Neural cell (in vitro differentiated cells): ENCODE measurements around the gene PDIA6. TPM values are rescaled to one million over a fixed set of nuclear protein-coding genes. Genes with fewer than 3 reads are reported as not detected.

ENCODE experiments used
- H2AFZ ChIP-seq: fragments of 200-600, 300-800 bp; sonication (generic), shearing (Covaris generic); 2 replicates; pipeline ENCODE4 v1.6.0; 2014; ENCODE audit warnings: low read depth, mild to moderate bottlenecking, antibody characterized with exemption, low read length, moderate library complexity
- H3F3A ChIP-seq: fragments of 200-600 bp; shearing (Covaris generic); 2 replicates; pipeline ENCODE4 v1.6.1; 2016; ENCODE audit warnings: mild to moderate bottlenecking, moderate library complexity, mixed read lengths, antibody characterized with exemption, low read length; ENCODE audit not compliant: insufficient read depth, poor library complexity, severe bottlenecking
- H3K27ac ChIP-seq: fragments of 200-600, 300-800 bp; sonication (generic), shearing (Covaris generic); 2 replicates; pipeline ENCODE4 v1.5.1; 2014; ENCODE audit warnings: mild to moderate bottlenecking, low read length, moderate library complexity
- H3K27me3 ChIP-seq: fragments of 300-800, 200-600 bp; sonication (generic), shearing (Covaris generic); 2 replicates; pipeline ENCODE4 v1.6.0; 2014; ENCODE audit warnings: mild to moderate bottlenecking, low read depth, low read length, moderate library complexity; ENCODE audit not compliant: insufficient read depth
- H3K36me3 ChIP-seq: fragments of 300-800, 200-600 bp; sonication (generic), shearing (Covaris generic); 2 replicates; pipeline ENCODE4 v1.5.1; 2014; ENCODE audit warnings: mild to moderate bottlenecking, antibody characterized with exemption, low read length, moderate library complexity; ENCODE audit not compliant: insufficient read depth
- H3K4me2 ChIP-seq: fragments of 300-800, 200-600 bp; sonication (generic), shearing (Covaris generic); 2 replicates; pipeline ENCODE4 v1.6.0; 2014; ENCODE audit warnings: mild to moderate bottlenecking, low read length
- H3K4me3 ChIP-seq: fragments of 300-800, 200-600 bp; sonication (generic), shearing (Covaris generic); 2 replicates; pipeline ENCODE4 v1.5.1; 2014; ENCODE audit warnings: mild to moderate bottlenecking, low read length, moderate library complexity
- H3K79me2 ChIP-seq: fragments of 200-600 bp; shearing (Covaris generic); replicated peaks from 2 replicates; pipeline ENCODE4 v1.6.0; 2014; ENCODE audit warnings: mild to moderate bottlenecking, low read length, moderate library complexity; ENCODE audit not compliant: insufficient read depth
- H3K9ac ChIP-seq: fragments of 300-800, 200-600 bp; sonication (generic), shearing (Covaris generic); 2 replicates; pipeline ENCODE4 v1.6.1; 2016; ENCODE audit warnings: mild to moderate bottlenecking, low read length, mixed read lengths
- H3K9me2 ChIP-seq: fragments of 200-600 bp; shearing (Covaris generic); 2 replicates; pipeline ENCODE4 v1.6.1; 2016; ENCODE audit warnings: mild to moderate bottlenecking, low read length, mixed read lengths; ENCODE audit not compliant: insufficient read depth
- H3K9me3 ChIP-seq: fragments of 200-600, 300-800 bp; sonication (generic), shearing (Covaris generic); 2 replicates; pipeline ENCODE4 v1.6.1; 2016; ENCODE audit warnings: mild to moderate bottlenecking, mixed run types, low read length, moderate library complexity, mixed read lengths
- H4K20me1 ChIP-seq: fragments of 200-600 bp; shearing (Covaris generic); 2 replicates; pipeline ENCODE4 v1.6.1; 2016; ENCODE audit warnings: mild to moderate bottlenecking, mixed run types; ENCODE audit not compliant: insufficient read depth
- EP300 ChIP-seq: fragments of 450-650 bp; conservative IDR thresholded peaks from 2 replicates; pipeline ENCODE4 v1.6.1; 2014; ENCODE audit warnings: antibody characterized with exemption, mild to moderate bottlenecking, moderate library complexity; ENCODE audit not compliant: poor library complexity, severe bottlenecking
- EZH2 ChIP-seq: fragments of 200-600, 300-800 bp; shearing (Covaris generic), sonication (generic); IDR thresholded peaks from 2 replicates; pipeline ENCODE4 v1.6.1; 2014; ENCODE audit warnings: antibody characterized with exemption, low read length, borderline replicate concordance, mild to moderate bottlenecking; ENCODE audit not compliant: insufficient read depth, poor library complexity, severe bottlenecking
- MXI1 ChIP-seq: fragments of 450-650 bp; conservative IDR thresholded peaks from 2 replicates; pipeline ENCODE4 v1.6.1; 2014; ENCODE audit warnings: antibody characterized with exemption, mild to moderate bottlenecking; ENCODE audit not compliant: poor library complexity, severe bottlenecking
- POLR2AphosphoS5 ChIP-seq: IDR thresholded peaks from 2 replicates; pipeline ENCODE4 v1.6.1; 2012
- RAD21 ChIP-seq: fragments of 450-650 bp; conservative IDR thresholded peaks from 2 replicates; pipeline ENCODE4 v1.6.1; 2014; ENCODE audit warnings: antibody characterized with exemption, mild to moderate bottlenecking, moderate library complexity
- SMC3 ChIP-seq: fragments of 450-650 bp; conservative IDR thresholded peaks from 2 replicates; pipeline ENCODE4 v1.6.1; 2014; ENCODE audit warnings: antibody characterized with exemption, mild to moderate bottlenecking, moderate library complexity; ENCODE audit not compliant: poor library complexity
- TAF1 ChIP-seq: IDR thresholded peaks from 2 replicates; pipeline ENCODE4 v1.6.1; 2012; ENCODE audit warnings: low read depth
- polyA plus RNA-seq: library from polyadenylated mRNA; depleted of rRNA; stranded (reverse); fragments of >200 nt; gene quantifications from 2 replicates; pipeline ENCODE4 v1.2.3, GENCODE V29; 2014
- TF ChIP-seq, protein P1 (sequence below): fragments of 450-650 bp; IDR thresholded peaks from 2 replicates; pipeline ENCODE4 v1.5.1; 2014; ENCODE audit warnings: antibody characterized with exemption, mild to moderate bottlenecking, moderate library complexity; ENCODE audit not compliant: poor library complexity, severe bottlenecking
- TF ChIP-seq, protein P2 (sequence below): IDR thresholded peaks from 2 replicates; pipeline ENCODE4 v1.6.1; 2012; ENCODE audit warnings: borderline replicate concordance

PDIA6 gene
- polyA plus RNA-seq, 1 donor from 2014 or later: 124 TPM

DNA sequence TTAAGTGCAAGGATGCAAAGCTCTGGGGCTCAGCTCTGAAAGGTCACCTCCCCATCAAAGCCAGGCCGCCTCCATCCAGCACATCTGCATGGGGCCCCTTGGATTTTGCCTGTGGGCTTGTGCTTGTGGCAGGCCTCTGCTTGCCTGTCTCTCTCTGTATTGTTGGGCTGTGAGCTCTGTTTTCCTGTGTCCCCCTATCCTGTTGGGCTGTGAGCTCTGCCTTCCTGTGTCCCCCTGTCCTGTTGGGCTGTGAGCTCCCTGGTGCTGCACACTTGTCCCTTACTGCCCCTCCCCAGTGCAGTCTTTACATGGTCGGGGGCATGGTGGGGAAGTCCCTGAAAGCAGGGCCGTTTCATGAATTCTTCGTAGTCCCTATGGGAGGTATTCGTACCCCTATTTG is 49.2 kb upstream of the PDIA6 start:
- Histone ChIP-seq H3K4me3 (no peak overlapping the region), H3K9me3 (no peaks in the 10 kb centered on the region), H3K4me2 (no peak overlapping the region), H3K36me3 (no peaks in the 10 kb centered on the region), H3K27ac (no peak overlapping the region), H2AFZ (no peak overlapping the region), H3F3A (no peaks in the 10 kb centered on the region), H3K79me2 (no peaks in the 10 kb centered on the region), H3K9ac (no peak overlapping the region), H4K20me1 (no peaks in the 10 kb centered on the region), H3K9me2 (no peaks in the 10 kb centered on the region), H3K27me3 (no peaks in the 10 kb centered on the region)
- TF ChIP-seq, protein P1, sequence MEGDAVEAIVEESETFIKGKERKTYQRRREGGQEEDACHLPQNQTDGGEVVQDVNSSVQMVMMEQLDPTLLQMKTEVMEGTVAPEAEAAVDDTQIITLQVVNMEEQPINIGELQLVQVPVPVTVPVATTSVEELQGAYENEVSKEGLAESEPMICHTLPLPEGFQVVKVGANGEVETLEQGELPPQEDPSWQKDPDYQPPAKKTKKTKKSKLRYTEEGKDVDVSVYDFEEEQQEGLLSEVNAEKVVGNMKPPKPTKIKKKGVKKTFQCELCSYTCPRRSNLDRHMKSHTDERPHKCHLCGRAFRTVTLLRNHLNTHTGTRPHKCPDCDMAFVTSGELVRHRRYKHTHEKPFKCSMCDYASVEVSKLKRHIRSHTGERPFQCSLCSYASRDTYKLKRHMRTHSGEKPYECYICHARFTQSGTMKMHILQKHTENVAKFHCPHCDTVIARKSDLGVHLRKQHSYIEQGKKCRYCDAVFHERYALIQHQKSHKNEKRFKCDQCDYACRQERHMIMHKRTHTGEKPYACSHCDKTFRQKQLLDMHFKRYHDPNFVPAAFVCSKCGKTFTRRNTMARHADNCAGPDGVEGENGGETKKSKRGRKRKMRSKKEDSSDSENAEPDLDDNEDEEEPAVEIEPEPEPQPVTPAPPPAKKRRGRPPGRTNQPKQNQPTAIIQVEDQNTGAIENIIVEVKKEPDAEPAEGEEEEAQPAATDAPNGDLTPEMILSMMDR: no peak
- TF ChIP-seq MXI1: no peak
- no peak for TF ChIP-seq POLR2AphosphoS5

GRCh38 chr2:10860814-10861325 is 48.3 kb upstream of the PDIA6 start:
- TF ChIP-seq EZH2 (no peak), SMC3 (no peak)
- TF ChIP-seq, protein P1: no peak
- Histone ChIP-seq H3K4me2 (no peak overlapping the region), H3K27me3 (no peaks in the 10 kb centered on the region), H3K79me2 (no peaks in the 10 kb centered on the region), H3K9me2 (no peaks in the 10 kb centered on the region), H3K9me3 (no peaks in the 10 kb centered on the region), H3K4me3 (no peak overlapping the region), H3K9ac (no peak overlapping the region), H2AFZ (no peak overlapping the region), H3F3A (no peaks in the 10 kb centered on the region), H3K36me3 (no peaks in the 10 kb centered on the region), H3K27ac (no peak overlapping the region), H4K20me1 (no peaks in the 10 kb centered on the region)

DNA sequence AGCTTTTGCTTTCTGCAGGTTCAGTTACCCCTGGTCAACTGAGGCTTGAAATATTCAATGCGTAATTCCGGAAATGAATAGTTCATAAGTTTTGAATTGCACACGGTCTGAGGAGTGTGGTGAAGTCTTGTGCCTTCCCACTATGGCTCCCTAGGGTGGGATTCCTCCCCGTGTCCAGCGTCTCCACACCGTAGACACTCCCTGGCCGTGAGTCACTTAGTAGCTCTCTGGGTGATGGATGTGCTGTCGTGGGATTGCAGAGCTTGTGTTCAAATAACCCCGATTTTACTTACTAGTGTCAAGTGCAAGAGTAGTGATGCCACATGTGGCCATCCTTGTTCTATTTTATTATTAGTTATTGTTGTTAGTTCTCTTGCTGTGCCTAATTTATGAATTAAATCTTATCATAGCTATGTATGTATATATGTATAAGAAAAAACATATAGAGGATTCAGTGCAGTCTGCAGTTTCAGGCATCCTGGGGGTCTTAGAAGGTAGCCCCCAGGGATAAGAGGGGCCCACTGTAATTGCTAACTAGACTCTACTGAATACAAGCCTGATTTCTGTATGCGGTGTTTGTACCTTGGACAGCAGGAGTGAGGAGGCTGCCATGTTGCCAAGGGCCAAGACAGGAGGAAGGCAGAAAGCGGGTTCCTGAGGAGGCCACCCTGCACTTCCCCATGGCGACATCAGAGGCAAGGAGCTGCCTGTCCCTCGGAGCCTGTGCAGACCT is 47.7 kb upstream of the PDIA6 start:
- H3K9me3 ChIP-seq: no peaks in the 10 kb centered on the region
- no peak overlapping the region for H3K27ac ChIP-seq
- H3K4me2 ChIP-seq: no peak overlapping the region
- H3K27me3 ChIP-seq: no peaks in the 10 kb centered on the region
- H3K36me3 ChIP-seq: no peaks in the 10 kb centered on the region
- TF ChIP-seq RAD21 (no peak), EZH2 (no peak), MXI1 (no peak), SMC3 (no peak), TAF1 (no peak), EP300 (no peak), POLR2AphosphoS5 (no peak)
- TF ChIP-seq, protein P2, sequence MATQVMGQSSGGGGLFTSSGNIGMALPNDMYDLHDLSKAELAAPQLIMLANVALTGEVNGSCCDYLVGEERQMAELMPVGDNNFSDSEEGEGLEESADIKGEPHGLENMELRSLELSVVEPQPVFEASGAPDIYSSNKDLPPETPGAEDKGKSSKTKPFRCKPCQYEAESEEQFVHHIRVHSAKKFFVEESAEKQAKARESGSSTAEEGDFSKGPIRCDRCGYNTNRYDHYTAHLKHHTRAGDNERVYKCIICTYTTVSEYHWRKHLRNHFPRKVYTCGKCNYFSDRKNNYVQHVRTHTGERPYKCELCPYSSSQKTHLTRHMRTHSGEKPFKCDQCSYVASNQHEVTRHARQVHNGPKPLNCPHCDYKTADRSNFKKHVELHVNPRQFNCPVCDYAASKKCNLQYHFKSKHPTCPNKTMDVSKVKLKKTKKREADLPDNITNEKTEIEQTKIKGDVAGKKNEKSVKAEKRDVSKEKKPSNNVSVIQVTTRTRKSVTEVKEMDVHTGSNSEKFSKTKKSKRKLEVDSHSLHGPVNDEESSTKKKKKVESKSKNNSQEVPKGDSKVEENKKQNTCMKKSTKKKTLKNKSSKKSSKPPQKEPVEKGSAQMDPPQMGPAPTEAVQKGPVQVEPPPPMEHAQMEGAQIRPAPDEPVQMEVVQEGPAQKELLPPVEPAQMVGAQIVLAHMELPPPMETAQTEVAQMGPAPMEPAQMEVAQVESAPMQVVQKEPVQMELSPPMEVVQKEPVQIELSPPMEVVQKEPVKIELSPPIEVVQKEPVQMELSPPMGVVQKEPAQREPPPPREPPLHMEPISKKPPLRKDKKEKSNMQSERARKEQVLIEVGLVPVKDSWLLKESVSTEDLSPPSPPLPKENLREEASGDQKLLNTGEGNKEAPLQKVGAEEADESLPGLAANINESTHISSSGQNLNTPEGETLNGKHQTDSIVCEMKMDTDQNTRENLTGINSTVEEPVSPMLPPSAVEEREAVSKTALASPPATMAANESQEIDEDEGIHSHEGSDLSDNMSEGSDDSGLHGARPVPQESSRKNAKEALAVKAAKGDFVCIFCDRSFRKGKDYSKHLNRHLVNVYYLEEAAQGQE: no peak
- TF ChIP-seq, protein P1: no peak
- no peaks in the 10 kb centered on the region for H3K9me2 ChIP-seq
- no peaks in the 10 kb centered on the region for H4K20me1 ChIP-seq
- no peak overlapping the region for H3K9ac ChIP-seq
- H3F3A ChIP-seq: no peaks in the 10 kb centered on the region
- H2AFZ ChIP-seq: no peak overlapping the region
- H3K79me2 ChIP-seq: no peaks in the 10 kb centered on the region
- H3K4me3 ChIP-seq: no peak overlapping the region
